ENCODE measurements around the gene INTS6L. TPM values are rescaled to one million over a fixed set of nuclear protein-coding genes. Genes with fewer than 3 reads are reported as not detected.

Gene INTS6L
- total RNA-seq, 1 donor from 2014 or later = 24.6 TPM

DNA sequence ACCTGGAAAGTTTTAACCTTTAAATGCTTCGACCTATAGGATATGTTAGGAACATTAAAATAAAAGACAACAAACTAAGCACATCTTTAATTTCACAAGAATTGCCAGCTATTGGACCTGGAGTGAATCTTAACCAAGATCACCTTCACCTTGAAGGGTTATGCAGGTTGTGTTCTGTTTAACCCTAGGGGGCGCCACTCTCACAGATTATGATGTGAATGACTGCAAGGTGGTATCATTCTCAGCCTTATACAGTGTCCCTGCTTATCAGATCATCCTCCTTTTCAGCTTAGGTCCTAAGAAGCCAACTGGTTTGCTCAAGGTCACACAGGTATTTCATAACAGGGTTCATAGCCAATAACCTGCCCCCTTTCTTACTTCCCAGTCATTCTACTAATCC lies 23.5 kb downstream of the INTS6L start:
- ChIA-PET CTCF (interaction anchor here (0.7 to 1.5 kb wide), 7 partner anchors 10 to 387 kb away, joined by 3 to 5 read pairs (median 4); no protein-coding TSS in a partner anchor), POLR2A (interaction anchor here (1.7 kb wide), 1 partner anchor 23 kb away, joined by 6 read pairs; no protein-coding TSS in a partner anchor)
- peak; percentile 64 for ATAC-seq (ENCODE audit: low read depth)
- DNase-seq = no peak
- TF ChIP-seq CTCF (IDR thresholded peaks at IDR 0.05) = no peak
- Mint-ChIP-seq H3K4me1 (peaks cover 45% of the 10 kb centered on the region), H3K36me3 (ENCODE audit: low read depth) (peaks cover 17% of the 10 kb centered on the region), H3K4me3 (peak overlapping the region; percentile 5), H3K27ac (peak overlapping the region; percentile 78), H3K9me3 (no peaks in the 10 kb centered on the region), H3K27me3 (no peaks in the 10 kb centered on the region)
- intact Hi-C loops (cut with micrococcal nuclease) = loop anchor here (1.0 to 10.0 kb wide), 3 partner anchors 23 to 391 kb away; no protein-coding TSS in a partner anchor

DNA sequence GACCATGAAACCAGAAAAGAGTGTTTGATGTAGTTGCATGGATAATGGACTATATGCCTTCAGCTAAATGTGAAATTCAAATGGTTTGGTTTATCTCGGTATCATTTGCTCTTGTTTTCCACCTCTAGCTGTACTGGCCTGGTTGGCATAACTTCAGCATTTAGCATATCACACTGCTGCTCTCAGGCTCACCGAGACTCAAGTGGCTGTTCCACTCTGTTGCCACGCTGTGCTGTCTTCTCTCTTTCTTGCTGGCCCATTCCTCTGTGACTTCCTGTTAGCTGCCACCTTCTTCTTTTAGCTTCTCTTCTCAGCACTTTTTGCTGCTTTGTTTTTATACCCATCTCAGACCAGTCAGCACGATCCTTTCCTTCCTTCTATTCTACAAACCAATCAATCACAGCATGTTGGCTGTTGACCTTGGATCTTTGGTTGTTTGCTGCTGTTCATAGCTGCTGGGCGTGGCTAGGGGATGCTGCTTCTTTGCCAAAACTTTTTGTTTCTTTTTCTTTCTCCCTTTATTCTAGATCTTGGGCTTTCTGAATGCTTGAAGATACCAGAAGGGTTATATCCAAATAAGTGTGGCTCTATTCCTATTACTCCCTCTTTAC lies 24.0 kb downstream of the INTS6L start:
- Mint-ChIP-seq H3K27ac (peak overlapping the region; percentile 78), H3K27me3 (no peaks in the 10 kb centered on the region), H3K4me3 (peak overlapping the region; percentile 30), H3K36me3 (ENCODE audit: low read depth) (peaks cover 20% of the 10 kb centered on the region), H3K9me3 (no peaks in the 10 kb centered on the region), H3K4me1 (peaks cover 42% of the 10 kb centered on the region)
- intact Hi-C loops (cut with micrococcal nuclease) = loop anchor here (1.0 to 10.0 kb wide), 3 partner anchors 23 to 390 kb away; no protein-coding TSS in a partner anchor
- CTCF ChIA-PET = interaction anchor here (0.7 to 1.5 kb wide), 9 partner anchors 9 to 387 kb away, joined by 3 to 5 read pairs (median 3); no protein-coding TSS in a partner anchor
- POLR2A ChIA-PET = interaction anchor here (1.7 kb wide), 1 partner anchor 23 kb away, joined by 6 read pairs; no protein-coding TSS in a partner anchor
- ATAC-seq (ENCODE audit: low read depth) (peak; percentile 88), DNase-seq (no peak)
- no peak for TF ChIP-seq CTCF (IDR thresholded peaks at IDR 0.05)

GRCh38 chrX:135547767-135548166 lies 27.3 kb downstream of the INTS6L start:
- peaks cover 25% of the 10 kb centered on the region for H3K4me1 Mint-ChIP-seq
- no peak for DNase-seq
- no peaks in the 10 kb centered on the region for H3K9me3 Mint-ChIP-seq
- CTCF ChIA-PET = no interaction called here
- H3K27me3 Mint-ChIP-seq = no peaks in the 10 kb centered on the region
- H3K4me3 Mint-ChIP-seq = no peak overlapping the region
- intact Hi-C loops (cut with micrococcal nuclease) = loop anchor here (10.0 kb wide), 1 partner anchor 387 kb away; no protein-coding TSS in a partner anchor
- H3K27ac Mint-ChIP-seq = no peak overlapping the region
- ATAC-seq (ENCODE audit: low read depth) = no peak
- peaks cover 46% of the 10 kb centered on the region for H3K36me3 Mint-ChIP-seq (ENCODE audit: low read depth)
- POLR2A ChIA-PET = no interaction called here
- no peak for TF ChIP-seq CTCF (IDR thresholded peaks at IDR 0.05)

DNA sequence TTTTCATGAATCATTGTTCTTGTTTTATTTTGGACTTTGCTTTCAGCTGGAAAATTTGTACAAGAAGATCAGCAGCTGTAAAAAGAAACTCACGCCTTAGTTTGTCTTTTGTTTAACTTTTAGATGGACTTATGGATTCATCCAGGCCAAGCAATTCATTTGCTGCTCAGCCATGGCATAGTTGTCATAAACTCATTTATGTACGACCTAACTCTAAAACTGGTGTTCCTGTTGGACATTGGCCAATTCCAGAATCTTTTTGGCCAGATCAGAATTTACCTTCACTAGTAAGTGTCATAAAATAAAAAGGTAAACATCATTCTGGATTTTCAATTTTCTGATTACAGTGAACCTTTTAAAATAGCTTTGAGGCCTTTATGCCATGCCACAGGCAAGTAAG lies 29.1 kb downstream of the INTS6L start:
- peaks cover 8% of the 10 kb centered on the region for H3K4me1 Mint-ChIP-seq
- no peaks in the 10 kb centered on the region for H3K9me3 Mint-ChIP-seq
- H3K36me3 Mint-ChIP-seq (ENCODE audit: low read depth) = peaks cover 56% of the 10 kb centered on the region
- POLR2A ChIA-PET = no interaction called here
- H3K27me3 Mint-ChIP-seq = no peaks in the 10 kb centered on the region
- H3K4me3 Mint-ChIP-seq = no peak overlapping the region
- no peak for ATAC-seq (ENCODE audit: low read depth)
- intact Hi-C loops (cut with micrococcal nuclease) = loop anchor here (10.0 kb wide), 1 partner anchor 385 kb away; no protein-coding TSS in a partner anchor
- CTCF ChIA-PET = no interaction called here
- H3K27ac Mint-ChIP-seq = no peak overlapping the region
- no peak for DNase-seq
- TF ChIP-seq CTCF (IDR thresholded peaks at IDR 0.05) = no peak

GRCh38 chrX:135556055-135556454 lies 35.6 kb downstream of the INTS6L start:
- Mint-ChIP-seq H3K27ac (no peak overlapping the region), H3K9me3 (no peaks in the 10 kb centered on the region), H3K36me3 (ENCODE audit: low read depth) (peaks cover 27% of the 10 kb centered on the region), H3K4me3 (no peak overlapping the region), H3K27me3 (no peaks in the 10 kb centered on the region), H3K4me1 (peaks cover 11% of the 10 kb centered on the region)
- TF ChIP-seq CTCF (IDR thresholded peaks at IDR 0.05) = no peak
- DNase-seq (no peak), ATAC-seq (ENCODE audit: low read depth) (peak; percentile 56)
- POLR2A ChIA-PET = no interaction called here
- intact Hi-C loops (cut with micrococcal nuclease) = loop anchor here (5.0 kb wide), 2 partner anchors 34 to 69 kb away; partner anchors contain the start of gene INTS6L
- CTCF ChIA-PET = no interaction called here
